Lung (tissue), 16 donors: ENCODE results near the gene USP12. TPM values are rescaled to one million over a fixed set of nuclear protein-coding genes. Genes with fewer than 3 reads are reported as not detected.
"Not testable (repeated sequence)": the region's sequence is repeated elsewhere in the genome, so short reads cannot be mapped to it uniquely, and the experiment has no call there.

Source experiments
- ATAC-seq: fragments of 200-7000 bp; cut with Tn5 transposase; one replicate; pipeline ENCODE4 v1.9.1; 2020; ENCODE audit warnings: moderate number of reproducible peaks; ENCODE audit not compliant: insufficient read depth, low FRiP score
- DNase-seq, 3 donors: peaks; one replicate each; pipeline ENCODE4 v3.0.0-alpha.2; 2013 to 2017
- H3K27ac ChIP-seq, 2 donors: one replicate each; pipeline ENCODE4 v1.5.1; 2013; ENCODE audit warnings: mild to moderate bottlenecking in 2 of 2, moderate library complexity in 2 of 2, control low read depth in 1 of 2, inconsistent platforms in 1 of 2, low read depth in 1 of 2, low read length in 1 of 2
- H3K27me3 ChIP-seq, 3 donors: one replicate each; pipeline ENCODE4 v1.5.1; 2013; ENCODE audit warnings: low read length in 2 of 3; ENCODE audit not compliant: control insufficient read depth in 3 of 3, insufficient read depth in 3 of 3
- H3K36me3 ChIP-seq, 4 donors: one replicate each; pipeline ENCODE4 v1.5.1; 2013; ENCODE audit warnings: low read length in 4 of 4, mild to moderate bottlenecking in 1 of 4, moderate library complexity in 1 of 4; ENCODE audit not compliant: control insufficient read depth in 4 of 4, insufficient read depth in 4 of 4
- H3K4me1 ChIP-seq, 5 donors: one replicate each; pipeline ENCODE4 v1.5.1; 2013; ENCODE audit warnings: low read length in 5 of 5, mild to moderate bottlenecking in 2 of 5, moderate library complexity in 1 of 5; ENCODE audit not compliant: control insufficient read depth in 5 of 5, insufficient read depth in 5 of 5
- H3K4me3 ChIP-seq: one replicate; pipeline ENCODE4 v1.5.1; 2013; ENCODE audit warnings: mild to moderate bottlenecking, control low read depth, moderate library complexity
- H3K9ac ChIP-seq, 2 donors: one replicate each; pipeline ENCODE4 v1.5.1; 2013; ENCODE audit warnings: low read length in 2 of 2, control low read depth in 1 of 2; ENCODE audit not compliant: insufficient read depth in 1 of 2
- H3K9me3 ChIP-seq, 4 donors: one replicate each; pipeline ENCODE4 v1.5.1; 2013; ENCODE audit warnings: low read length in 3 of 4, mild to moderate bottlenecking in 1 of 4, moderate library complexity in 1 of 4; ENCODE audit not compliant: control insufficient read depth in 4 of 4, insufficient read depth in 3 of 4
- CTCF ChIP-seq: IDR thresholded peaks from 2 replicates; pipeline ENCODE4 v1.5.1; 2012; ENCODE audit warnings: mild to moderate bottlenecking; ENCODE audit errors: control extremely low read depth, extremely low read depth
- WGBS, 2 donors: extraction: QIAGEN DNeasy Blood & Tissue Kit; methylation state at CpG; one replicate each; pipeline ENCODE4 v1.1.7; 2013; 5-methylcytosine and 5-hydroxymethylcytosine counted together
- long read RNA-seq, 5 donors: transcript quantifications; one replicate each; lab custom pipeline, GENCODE V29; 2026
- polyA plus RNA-seq, 2 donors: library from polyadenylated mRNA; stranded (reverse); fragments of 200-250 nt; gene quantifications; one replicate each; pipeline ENCODE4 v1.2.1, GENCODE V29; 2013
- total RNA-seq, 2 donors: library from RNA; depleted of rRNA in 1 of 2; stranded (reverse); fragments of >200 nt in 1 of 2; gene quantifications; one replicate each; pipeline ENCODE4 v1.2.1, GENCODE V29; 2014 to 2021
- donor health status: control.
- donor health status: control.
- donor health status: Bipolar disorder and iron deficiency.
- donor health status: healthy.
- donor health status: DM: yes; HTN: yes; CAD: no.

USP12 gene
- 10 to 100 TPM; 23.5 to 60.0 TPM for total RNA-seq
- 10 to 100 TPM; 12.6 to 15.0 TPM for polyA plus RNA-seq
- long read RNA-seq, donor 1, full-length matches to known transcripts, result 10 of 10 reads
- long read RNA-seq, donor 1, partial matches to known transcripts, result 0 of 10 reads
- long read RNA-seq, donor 1, other reads (novel, unspliced or antisense), result 0 of 10 reads
- long read RNA-seq, donor 2, full-length matches to known transcripts, result 1 of 1 reads
- long read RNA-seq, donor 2, partial matches to known transcripts, result 0 of 1 reads
- long read RNA-seq, donor 2, other reads (novel, unspliced or antisense), result 0 of 1 reads
- long read RNA-seq, donor 3, full-length matches to known transcripts, result 5 of 5 reads
- long read RNA-seq, donor 3, partial matches to known transcripts, result 0 of 5 reads
- long read RNA-seq, donor 3, other reads (novel, unspliced or antisense), result 0 of 5 reads
- long read RNA-seq, donor 4, full-length matches to known transcripts, result 1 of 26 reads
- long read RNA-seq, donor 4, partial matches to known transcripts, result 25 of 26 reads
- long read RNA-seq, donor 4, other reads (novel, unspliced or antisense), result 0 of 26 reads
- long read RNA-seq, donor 5, full-length matches to known transcripts, result 8 of 15 reads
- long read RNA-seq, donor 5, partial matches to known transcripts, result 7 of 15 reads
- long read RNA-seq, donor 5, other reads (novel, unspliced or antisense), result 0 of 15 reads

- no peaks in the 10 kb centered on the region for H3K36me3 ChIP-seq
- TF ChIP-seq CTCF, result no peak
- no peaks in the 10 kb centered on the region for H3K9me3 ChIP-seq
- H3K27me3 ChIP-seq, result no peaks in the 10 kb centered on the region
- peak within 1 kb of the TSS; percentile 42 to 87 for H3K9ac ChIP-seq
- DNase-seq, result peak in 2 of 3 donors; percentile 45 to 63
- H3K27ac ChIP-seq, result peak within 1 kb of the TSS; percentile 95 to 99
- 0 to 1% methylated on average over 33 to 88 of the region's 88 CpGs for WGBS, 2 donors
- H3K4me3 ChIP-seq, result peak within 1 kb of the TSS; percentile 89
- peaks cover 6 to 26% (median 11%) of the 10 kb centered on the region in 5 donors for H3K4me1 ChIP-seq
- no peak for ATAC-seq
These were observed at the start of gene USP12 for GRCh38 chr13:27171244-27171826. Gene USP12, minus strand, starts transcription at chr13:27171811. Its CDS starts 172 bp downstream, at chr13:27171639.

- no peak overlapping the region for H3K4me3 ChIP-seq
- DNase-seq, result no peak
- H3K4me1 ChIP-seq, result no peaks in the 10 kb centered on the region
- H3K9ac ChIP-seq, result no peak overlapping the region
- H3K27ac ChIP-seq, result no peak overlapping the region
- 90 to 92% methylated on average over 19 of the region's 19 CpGs for WGBS, 2 donors
- no peak for TF ChIP-seq CTCF
- H3K27me3 ChIP-seq, result no peaks in the 10 kb centered on the region
- ATAC-seq, result no peak
- H3K36me3 ChIP-seq, result no peaks in the 10 kb centered on the region
- peaks cover 0 to 2% (median 0%) of the 10 kb centered on the region in 4 donors for H3K9me3 ChIP-seq
These were observed 48.0 kb upstream of the USP12 start for GRCh38 chr13:27219611-27220010.

GRCh38 chr13:27218861-27219260, 47.2 kb upstream of the USP12 start:
- WGBS, 2 donors, result 29 to 57% methylated on average over 1 of the region's 1 CpG
- not testable (repeated sequence) for ATAC-seq, H3K27ac ChIP-seq, H3K4me3 ChIP-seq, H3K4me1 ChIP-seq, H3K36me3 ChIP-seq, H3K9ac ChIP-seq, DNase-seq, H3K27me3 ChIP-seq, H3K9me3 ChIP-seq

GRCh38 chr13:27217791-27218190, 46.2 kb upstream of the USP12 start:
- not testable (repeated sequence) for H3K27ac ChIP-seq, H3K9ac ChIP-seq, H3K4me1 ChIP-seq, ATAC-seq, H3K27me3 ChIP-seq, H3K36me3 ChIP-seq, H3K9me3 ChIP-seq, H3K4me3 ChIP-seq, DNase-seq
- WGBS, 2 donors, result 24 to 77% methylated on average over 2 of the region's 2 CpGs

GRCh38 chr13:27213386-27213785, 41.8 kb upstream of the USP12 start:
- not testable (repeated sequence) for DNase-seq, H3K9ac ChIP-seq, H3K27me3 ChIP-seq, H3K27ac ChIP-seq, H3K9me3 ChIP-seq, H3K4me3 ChIP-seq, H3K36me3 ChIP-seq, ATAC-seq, H3K4me1 ChIP-seq
- 90 to 93% methylated on average over 5 of the region's 5 CpGs for WGBS, 2 donors
